Measurements from ENCODE around the gene RNF121. TPM values are rescaled to one million over a fixed set of nuclear protein-coding genes. Genes with fewer than 3 reads are reported as not detected.

RNF121 gene
- total and polyA plus RNA-seq, 12 donors: 13.3 to 49.3 (median 31.3) TPM

- Histone ChIP-seq H3K4me3 (no peak overlapping the region), H3K9me3 (replicated peaks in 1 of 3) (no peaks in the 10 kb centered on the region), H3K4me1 (replicated peaks in 1 of 2) (peaks cover 3 to 39% of the 10 kb centered on the region in 2 donors), H3K27ac (no peak overlapping the region), H3K36me3 (replicated peaks in 1 of 2) (peaks cover 0 to 94% of the 10 kb centered on the region in 2 donors), H3K27me3 (no peaks in the 10 kb centered on the region)
- intact Hi-C loops (cut with DNase I): loop anchor here in 1 of 2 donors (5.0 kb wide), 1 partner anchor 74 kb away; no protein-coding TSS in a partner anchor
- DNase-seq: no peak
- WGBS, 4 donors: 66 to 81% (median 75%) methylated on average over 3 to 4 of the region's 4 CpGs
- no peak for TF ChIP-seq POLR2A (IDR thresholded peaks at IDR 0.05)
- TF ChIP-seq, protein P1, sequence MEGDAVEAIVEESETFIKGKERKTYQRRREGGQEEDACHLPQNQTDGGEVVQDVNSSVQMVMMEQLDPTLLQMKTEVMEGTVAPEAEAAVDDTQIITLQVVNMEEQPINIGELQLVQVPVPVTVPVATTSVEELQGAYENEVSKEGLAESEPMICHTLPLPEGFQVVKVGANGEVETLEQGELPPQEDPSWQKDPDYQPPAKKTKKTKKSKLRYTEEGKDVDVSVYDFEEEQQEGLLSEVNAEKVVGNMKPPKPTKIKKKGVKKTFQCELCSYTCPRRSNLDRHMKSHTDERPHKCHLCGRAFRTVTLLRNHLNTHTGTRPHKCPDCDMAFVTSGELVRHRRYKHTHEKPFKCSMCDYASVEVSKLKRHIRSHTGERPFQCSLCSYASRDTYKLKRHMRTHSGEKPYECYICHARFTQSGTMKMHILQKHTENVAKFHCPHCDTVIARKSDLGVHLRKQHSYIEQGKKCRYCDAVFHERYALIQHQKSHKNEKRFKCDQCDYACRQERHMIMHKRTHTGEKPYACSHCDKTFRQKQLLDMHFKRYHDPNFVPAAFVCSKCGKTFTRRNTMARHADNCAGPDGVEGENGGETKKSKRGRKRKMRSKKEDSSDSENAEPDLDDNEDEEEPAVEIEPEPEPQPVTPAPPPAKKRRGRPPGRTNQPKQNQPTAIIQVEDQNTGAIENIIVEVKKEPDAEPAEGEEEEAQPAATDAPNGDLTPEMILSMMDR (IDR thresholded peaks at IDR 0.05): no peak
Observed at GRCh38 chr11:72023335-72023734, 94.5 kb downstream of the RNF121 start.

DNA sequence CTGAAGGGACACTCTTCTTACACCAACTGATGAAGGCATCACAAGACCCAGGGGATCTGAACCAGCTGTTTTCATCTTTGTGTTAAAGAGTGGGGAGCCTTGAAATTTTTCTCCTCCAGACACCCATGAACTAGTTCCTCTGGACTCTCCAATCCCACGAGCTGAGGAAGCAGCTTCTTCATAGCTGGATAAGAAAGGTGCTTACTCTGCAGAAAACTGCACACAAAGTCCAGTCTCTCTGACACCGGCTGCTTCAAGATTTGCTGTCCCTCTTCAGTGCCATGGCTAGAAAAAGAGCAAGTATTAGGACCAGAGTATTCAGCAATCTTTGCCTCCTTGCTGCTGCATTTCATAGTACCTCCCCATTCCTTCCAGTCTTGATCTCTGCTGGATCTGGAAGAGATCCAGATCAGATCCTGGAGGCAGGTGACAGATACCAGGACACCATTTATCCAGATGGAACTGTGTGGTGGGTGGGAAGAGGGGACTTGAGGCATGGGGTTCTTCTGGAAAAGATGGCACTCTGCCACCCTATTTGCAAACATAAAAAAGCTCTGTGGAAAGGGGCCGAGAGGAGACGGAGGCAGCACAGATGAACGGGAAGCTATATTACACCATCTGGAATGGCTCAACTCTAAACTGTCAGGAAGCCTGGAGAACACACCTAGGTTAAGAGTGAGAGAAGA lies 95.4 kb downstream of the RNF121 start:
- WGBS, 4 donors: 33 to 41% (median 39%) methylated on average over 5 of the region's 5 CpGs
- intact Hi-C loops (cut with DNase I): loop anchor here in 1 of 2 donors (5.0 kb wide), 1 partner anchor 73 kb away; no protein-coding TSS in a partner anchor
- no peak for DNase-seq
- no peaks in the 10 kb centered on the region for H3K27me3 ChIP-seq
- H3K4me1 ChIP-seq (replicated peaks in 1 of 2): peaks cover 3 to 47% of the 10 kb centered on the region in 2 donors
- H3K4me3 ChIP-seq: no peak overlapping the region
- TF ChIP-seq, protein P1 (IDR thresholded peaks at IDR 0.05): no peak
- no peak for TF ChIP-seq POLR2A (IDR thresholded peaks at IDR 0.05)
- H3K36me3 ChIP-seq (replicated peaks in 1 of 2): peaks cover 0 to 94% of the 10 kb centered on the region in 2 donors
- peak overlapping the region in 1 of 5 donors; percentile 0 for H3K27ac ChIP-seq
- no peaks in the 10 kb centered on the region for H3K9me3 ChIP-seq (replicated peaks in 1 of 3)

GRCh38 chr11:72026090-72026489 lies 97.2 kb downstream of the RNF121 start:
- Histone ChIP-seq H3K4me1 (replicated peaks in 1 of 2) (peaks cover 9 to 59% of the 10 kb centered on the region in 2 donors), H3K36me3 (replicated peaks in 1 of 2) (peaks cover 0 to 92% of the 10 kb centered on the region in 2 donors), H3K27ac (peak overlapping the region in 2 of 5 donors; percentile 54 to 70), H3K4me3 (no peak overlapping the region), H3K9me3 (replicated peaks in 1 of 3) (no peaks in the 10 kb centered on the region), H3K27me3 (no peaks in the 10 kb centered on the region)
- TF ChIP-seq, protein P1 (IDR thresholded peaks at IDR 0.05): no peak
- no peak for TF ChIP-seq POLR2A (IDR thresholded peaks at IDR 0.05)
- no peak for DNase-seq
- WGBS, 4 donors: 42 to 83% (median 66%) methylated on average over 1 of the region's 1 CpG
- intact Hi-C loops (cut with DNase I): loop anchor here in 1 of 2 donors (5.0 kb wide), 1 partner anchor 66 kb away; no protein-coding TSS in a partner anchor

GRCh38 chr11:72030472-72031045 lies 101.7 kb downstream of the RNF121 start:
- TF ChIP-seq, protein P1 (IDR thresholded peaks at IDR 0.05): no peak
- TF ChIP-seq POLR2A (IDR thresholded peaks at IDR 0.05): no peak
- DNase-seq: no peak
- H3K4me1 ChIP-seq (replicated peaks in 1 of 2): peaks cover 20 to 72% of the 10 kb centered on the region in 2 donors
- H3K36me3 ChIP-seq (replicated peaks in 1 of 2): peaks cover 0 to 88% of the 10 kb centered on the region in 2 donors
- intact Hi-C loops (cut with DNase I): no loop called here
- peak overlapping the region in 2 of 5 donors; percentile 1 to 41 for H3K27ac ChIP-seq
- WGBS, 4 donors: 46 to 76% (median 51%) methylated on average over 1 of the region's 1 CpG
- no peak overlapping the region for H3K4me3 ChIP-seq
- H3K9me3 ChIP-seq (replicated peaks in 1 of 3): no peaks in the 10 kb centered on the region
- no peaks in the 10 kb centered on the region for H3K27me3 ChIP-seq
